Kidney glomerular epithelial cell (primary cell): ENCODE measurements around the gene NLN.
A peak's percentile ranks its signal among the peaks of the same experiment; 100 is the strongest.

Experiments
- DNase-seq: peaks from one replicate; lab custom pipeline; 2025; lab: John Stamatoyannopoulos, UW

Gene NLN

GRCh38 chr5:65808818-65809217, 86.8 kb downstream of the NLN start:
- peak; percentile 16 for DNase-seq

- DNase-seq, result no peak
These were observed 88.0 kb downstream of the NLN start for GRCh38 chr5:65809817-65810531.

- peak; percentile 20 for DNase-seq
These were observed 89.0 kb downstream of the NLN start for GRCh38 chr5:65811004-65811403.

GRCh38 chr5:65811885-65812284, 89.9 kb downstream of the NLN start:
- DNase-seq, result no peak

- no peak for DNase-seq
These were observed 90.6 kb downstream of the NLN start for GRCh38 chr5:65812648-65813047.

GRCh38 chr5:65813174-65813573, 91.2 kb downstream of the NLN start:
- DNase-seq, result no peak

GRCh38 chr5:65815161-65815560, 93.2 kb downstream of the NLN start:
- DNase-seq, result no peak

GRCh38 chr5:65816729-65817128, 94.7 kb downstream of the NLN start:
- DNase-seq, result no peak

GRCh38 chr5:65817931-65818330, 95.9 kb downstream of the NLN start:
- DNase-seq, result no peak

GRCh38 chr5:65818592-65818991, 96.6 kb downstream of the NLN start:
- no peak for DNase-seq

- no peak for DNase-seq
These were observed 97.4 kb downstream of the NLN start for GRCh38 chr5:65819215-65819904.

GRCh38 chr5:65819905-65820240, 97.9 kb downstream of the NLN start:
- DNase-seq, result no peak

GRCh38 chr5:65820373-65820772, 98.4 kb downstream of the NLN start:
- no peak for DNase-seq

GRCh38 chr5:65821966-65822365, 100.0 kb downstream of the NLN start:
- DNase-seq, result no peak

GRCh38 chr5:65822710-65823109, 100.7 kb downstream of the NLN start:
- DNase-seq, result no peak

- DNase-seq, result peak; percentile 45
These were observed 101.2 kb downstream of the NLN start for GRCh38 chr5:65823204-65823603.

GRCh38 chr5:65823845-65824445, 101.9 kb downstream of the NLN start:
- DNase-seq, result no peak

- no peak for DNase-seq
These were observed 103.7 kb downstream of the NLN start for GRCh38 chr5:65825408-65826328.

- DNase-seq, result no peak
These were observed 106.3 kb downstream of the NLN start for GRCh38 chr5:65828022-65828896.

- DNase-seq, result no peak
These were observed 108.9 kb downstream of the NLN start for GRCh38 chr5:65830856-65831255.

- no peak for DNase-seq
These were observed 109.3 kb downstream of the NLN start for GRCh38 chr5:65831276-65831675.
